IMR-90 (cell line): ENCODE measurements around the gene CGREF1.

ENCODE experiments used
- POLR2A ChIP-seq: IDR thresholded peaks from 2 replicates; pipeline ENCODE4 v1.6.1; 2012; ENCODE audit warnings: mild to moderate bottlenecking, low read depth, low read length
- RAD21 ChIP-seq: IDR thresholded peaks from 2 replicates; pipeline ENCODE4 v1.6.1; 2012; ENCODE audit warnings: low read length, improper control_type of control experiment
- TF ChIP-seq, protein P1 (sequence below): conservative IDR thresholded peaks from 2 replicates; pipeline ENCODE4 v1.5.1; 2012; ENCODE audit warnings: mild to moderate bottlenecking, low read depth, low read length, improper control_type of control experiment
- TF ChIP-seq, protein P2 (sequence below): fragments of 150-350 bp; IDR thresholded peaks from 2 replicates; pipeline ENCODE4 v1.6.1; 2016; ENCODE audit warnings: low read depth, mild to moderate bottlenecking, low read length, moderate library complexity, borderline replicate concordance

DNA sequence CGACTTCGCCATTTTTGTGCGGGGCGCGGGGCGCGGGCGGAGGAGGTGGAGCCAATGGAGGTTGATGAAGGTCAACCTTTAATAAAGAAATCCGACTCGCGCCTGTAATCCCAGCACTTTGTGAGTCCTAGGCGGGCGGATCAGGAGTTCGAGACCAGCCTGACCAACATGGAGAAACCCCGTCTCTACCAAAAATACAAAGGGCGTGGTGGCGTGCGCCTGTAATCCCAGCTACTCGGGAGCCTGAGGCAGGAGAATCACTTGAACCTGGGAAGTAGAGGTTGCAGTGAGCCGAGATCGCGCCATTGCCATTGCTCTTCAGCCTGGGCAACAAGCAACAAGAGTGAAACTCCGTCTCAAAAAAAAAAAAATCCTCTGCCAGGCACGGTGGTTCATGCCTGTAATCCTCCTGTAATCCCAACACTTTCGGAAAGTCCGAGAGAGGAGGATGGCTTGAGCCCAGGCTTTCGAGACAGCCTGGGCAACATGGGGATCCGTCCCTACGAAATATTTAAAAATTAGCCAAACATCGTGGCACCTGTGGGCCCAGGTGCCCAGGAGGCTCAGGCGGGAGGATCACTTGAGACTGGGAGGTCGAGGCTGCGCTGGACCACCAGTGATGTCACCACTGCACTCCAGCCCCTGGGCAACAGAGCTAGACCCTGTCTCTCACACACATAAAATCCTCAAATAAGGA is 16.0 kb upstream of the CGREF1 start:
- TF ChIP-seq POLR2A (no peak), RAD21 (no peak)
- TF ChIP-seq, protein P1, sequence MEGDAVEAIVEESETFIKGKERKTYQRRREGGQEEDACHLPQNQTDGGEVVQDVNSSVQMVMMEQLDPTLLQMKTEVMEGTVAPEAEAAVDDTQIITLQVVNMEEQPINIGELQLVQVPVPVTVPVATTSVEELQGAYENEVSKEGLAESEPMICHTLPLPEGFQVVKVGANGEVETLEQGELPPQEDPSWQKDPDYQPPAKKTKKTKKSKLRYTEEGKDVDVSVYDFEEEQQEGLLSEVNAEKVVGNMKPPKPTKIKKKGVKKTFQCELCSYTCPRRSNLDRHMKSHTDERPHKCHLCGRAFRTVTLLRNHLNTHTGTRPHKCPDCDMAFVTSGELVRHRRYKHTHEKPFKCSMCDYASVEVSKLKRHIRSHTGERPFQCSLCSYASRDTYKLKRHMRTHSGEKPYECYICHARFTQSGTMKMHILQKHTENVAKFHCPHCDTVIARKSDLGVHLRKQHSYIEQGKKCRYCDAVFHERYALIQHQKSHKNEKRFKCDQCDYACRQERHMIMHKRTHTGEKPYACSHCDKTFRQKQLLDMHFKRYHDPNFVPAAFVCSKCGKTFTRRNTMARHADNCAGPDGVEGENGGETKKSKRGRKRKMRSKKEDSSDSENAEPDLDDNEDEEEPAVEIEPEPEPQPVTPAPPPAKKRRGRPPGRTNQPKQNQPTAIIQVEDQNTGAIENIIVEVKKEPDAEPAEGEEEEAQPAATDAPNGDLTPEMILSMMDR: no peak
- TF ChIP-seq, protein P2, sequence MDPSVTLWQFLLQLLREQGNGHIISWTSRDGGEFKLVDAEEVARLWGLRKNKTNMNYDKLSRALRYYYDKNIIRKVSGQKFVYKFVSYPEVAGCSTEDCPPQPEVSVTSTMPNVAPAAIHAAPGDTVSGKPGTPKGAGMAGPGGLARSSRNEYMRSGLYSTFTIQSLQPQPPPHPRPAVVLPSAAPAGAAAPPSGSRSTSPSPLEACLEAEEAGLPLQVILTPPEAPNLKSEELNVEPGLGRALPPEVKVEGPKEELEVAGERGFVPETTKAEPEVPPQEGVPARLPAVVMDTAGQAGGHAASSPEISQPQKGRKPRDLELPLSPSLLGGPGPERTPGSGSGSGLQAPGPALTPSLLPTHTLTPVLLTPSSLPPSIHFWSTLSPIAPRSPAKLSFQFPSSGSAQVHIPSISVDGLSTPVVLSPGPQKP: no peak
